Measurements from ENCODE around the gene HEBP2. TPM values are rescaled to one million over a fixed set of nuclear protein-coding genes. Genes with fewer than 3 reads are reported as not detected.

Gene HEBP2
- polyA plus RNA-seq, 5 donors: 49.6 to 61.2 (median 52.2) TPM

DNA sequence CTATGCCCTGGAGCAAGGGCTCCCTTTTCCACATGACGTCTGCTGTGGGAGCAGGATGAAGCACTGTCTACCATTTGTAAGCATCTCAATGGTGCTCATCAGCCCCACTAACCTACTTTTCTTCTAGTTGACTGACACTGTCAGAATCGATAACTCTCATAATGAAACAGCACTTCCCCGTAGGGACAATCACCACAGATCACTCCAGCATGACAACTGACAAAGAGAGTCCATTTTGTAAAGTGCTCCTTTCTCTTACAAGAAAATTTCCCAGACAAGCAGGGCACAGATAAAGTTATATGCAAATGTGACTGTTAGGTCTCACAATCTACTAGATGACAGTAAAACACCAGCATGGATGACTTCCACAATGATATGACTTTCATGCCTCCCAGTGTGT is 46.4 kb downstream of the HEBP2 start:
- no peak for DNase-seq

DNA sequence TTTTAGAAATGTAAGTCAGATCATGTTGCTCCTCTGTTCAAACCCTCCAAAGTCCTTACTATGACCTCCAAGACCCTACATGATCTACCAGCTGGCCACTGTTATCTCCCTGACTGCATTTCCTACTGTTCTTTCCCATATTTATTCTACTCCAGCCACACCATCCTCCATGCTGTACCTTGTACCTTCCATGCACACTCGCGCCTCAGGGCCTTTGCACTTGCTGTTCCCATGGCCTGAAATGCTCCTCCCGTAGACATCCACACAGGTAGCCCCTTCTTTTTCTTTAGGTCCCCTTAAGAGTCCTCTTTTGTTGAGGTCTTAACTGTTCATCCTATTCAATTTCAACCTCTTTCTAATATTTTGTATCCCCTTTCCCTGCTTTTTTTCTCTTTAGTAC is 47.0 kb downstream of the HEBP2 start:
- no peak for DNase-seq

DNA sequence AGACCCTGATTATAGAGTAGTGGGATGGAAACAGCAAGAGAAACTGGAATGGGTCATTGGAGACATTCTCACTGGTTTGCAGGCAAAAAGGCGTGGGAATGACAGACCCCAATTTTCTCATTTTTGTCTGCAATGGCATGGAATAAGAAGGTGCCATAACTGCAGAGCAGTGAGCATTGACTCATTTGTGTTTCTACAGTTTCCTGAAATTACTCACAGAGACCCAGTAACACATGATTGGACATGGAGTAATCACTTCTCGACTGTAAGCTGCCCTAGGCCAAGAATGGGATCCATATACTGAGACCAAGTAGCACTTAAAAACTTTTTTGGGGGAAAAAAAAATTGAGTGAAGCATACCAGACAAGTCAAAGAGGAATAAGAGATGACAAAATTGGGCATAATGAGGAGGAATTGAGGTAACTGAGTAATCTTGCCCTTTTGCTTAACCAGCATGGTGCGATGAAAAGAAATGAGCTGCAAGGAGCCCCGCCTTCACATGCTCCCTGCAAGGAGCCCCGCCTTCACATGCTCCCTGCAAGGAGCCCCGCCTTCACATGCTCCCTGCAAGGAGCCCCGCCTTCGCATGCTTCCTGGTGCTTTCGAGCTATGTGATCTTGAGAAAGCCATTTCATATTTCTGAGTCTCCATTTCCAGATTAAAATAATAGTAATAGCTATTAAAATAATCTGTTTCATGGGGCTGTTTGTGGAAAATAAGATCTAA is 51.1 kb downstream of the HEBP2 start:
- DNase-seq: no peak

DNA sequence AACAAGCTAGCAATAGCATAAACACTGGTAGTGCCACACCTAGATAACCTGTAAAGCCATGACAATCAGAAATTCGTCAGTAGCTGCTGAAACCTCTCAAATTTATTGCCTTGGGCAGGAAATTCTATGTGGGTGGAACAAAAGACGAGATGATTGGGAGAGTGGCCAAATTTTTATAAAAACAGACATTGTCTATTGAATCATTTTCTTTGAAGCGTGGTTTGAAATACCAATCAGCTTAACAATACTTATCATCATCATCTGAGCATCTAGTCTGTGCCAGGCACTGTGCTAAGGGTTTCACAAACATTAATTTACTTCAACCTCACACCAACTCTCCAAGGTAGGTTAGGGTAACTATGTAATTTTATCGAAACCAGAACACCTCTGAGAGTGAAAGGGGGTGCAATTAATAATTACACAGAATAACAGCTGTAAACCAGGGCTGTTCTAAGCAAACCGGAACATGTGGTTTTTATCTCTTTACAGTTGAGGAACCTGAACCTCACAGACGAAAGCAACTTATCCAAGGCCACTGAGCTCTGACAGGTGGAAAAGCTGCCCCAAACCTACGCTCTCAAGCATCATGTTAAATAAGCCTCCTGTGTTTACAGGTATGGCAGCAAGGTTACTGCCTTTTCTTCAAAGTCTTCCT is 51.9 kb downstream of the HEBP2 start:
- DNase-seq: no peak

DNA sequence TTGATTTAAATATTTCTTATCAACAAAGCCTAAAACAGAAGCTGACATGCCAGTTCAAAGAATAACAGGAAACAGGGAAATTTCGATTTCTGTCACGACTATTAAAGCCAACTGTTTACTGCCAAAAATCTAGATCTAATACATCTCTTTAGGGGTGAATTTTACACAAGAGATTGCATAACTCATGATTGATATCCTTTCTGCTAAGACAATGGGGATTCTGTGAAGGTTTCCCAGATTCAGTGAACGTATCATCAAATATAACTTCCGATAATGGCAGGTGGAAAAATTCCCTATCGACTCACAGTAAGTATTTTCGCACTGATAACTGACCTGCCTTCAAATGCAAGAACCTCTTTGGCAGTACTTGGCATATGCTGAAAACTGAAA is 52.4 kb downstream of the HEBP2 start:
- DNase-seq: no peak

DNA sequence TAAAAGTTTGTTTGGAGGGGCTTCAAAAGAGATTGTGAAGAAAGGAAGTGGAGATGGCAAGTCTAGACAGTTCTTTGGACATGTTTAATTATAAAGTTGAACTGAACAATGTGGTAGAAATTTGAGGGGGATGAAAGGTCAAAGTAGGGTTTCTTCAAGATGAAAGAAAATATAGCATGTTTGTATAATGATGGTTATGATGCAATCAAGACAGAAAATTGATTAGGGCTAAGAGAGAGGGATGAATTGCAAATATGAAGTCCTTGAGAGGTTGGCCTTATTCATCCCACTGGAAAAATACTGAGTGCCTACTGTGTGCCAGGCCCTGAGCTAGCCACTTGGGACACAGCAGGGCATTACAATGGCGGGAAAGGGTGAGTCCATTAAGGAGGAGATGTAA is 57.6 kb downstream of the HEBP2 start:
- DNase-seq: no peak

DNA sequence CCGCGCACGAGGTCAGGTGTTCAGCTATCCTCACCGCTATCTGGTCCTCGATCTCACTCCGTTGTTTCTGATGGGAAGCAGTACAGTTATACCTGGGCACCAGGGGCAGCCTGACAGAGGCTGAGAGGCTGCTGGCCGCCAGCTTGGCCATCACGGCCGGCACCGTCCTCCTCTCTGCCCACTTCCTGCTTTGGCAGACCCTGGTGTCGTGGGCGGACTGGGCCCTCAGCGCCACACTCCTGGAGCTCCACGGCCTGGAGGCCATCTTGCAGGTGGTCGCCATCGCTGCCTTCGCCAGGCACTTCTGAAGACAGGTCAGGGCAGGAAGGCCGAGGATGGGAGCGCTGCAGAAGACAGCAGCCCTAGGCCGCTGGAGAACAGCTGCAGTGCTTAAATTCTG is 60.1 kb downstream of the HEBP2 start:
- no peak for DNase-seq

DNA sequence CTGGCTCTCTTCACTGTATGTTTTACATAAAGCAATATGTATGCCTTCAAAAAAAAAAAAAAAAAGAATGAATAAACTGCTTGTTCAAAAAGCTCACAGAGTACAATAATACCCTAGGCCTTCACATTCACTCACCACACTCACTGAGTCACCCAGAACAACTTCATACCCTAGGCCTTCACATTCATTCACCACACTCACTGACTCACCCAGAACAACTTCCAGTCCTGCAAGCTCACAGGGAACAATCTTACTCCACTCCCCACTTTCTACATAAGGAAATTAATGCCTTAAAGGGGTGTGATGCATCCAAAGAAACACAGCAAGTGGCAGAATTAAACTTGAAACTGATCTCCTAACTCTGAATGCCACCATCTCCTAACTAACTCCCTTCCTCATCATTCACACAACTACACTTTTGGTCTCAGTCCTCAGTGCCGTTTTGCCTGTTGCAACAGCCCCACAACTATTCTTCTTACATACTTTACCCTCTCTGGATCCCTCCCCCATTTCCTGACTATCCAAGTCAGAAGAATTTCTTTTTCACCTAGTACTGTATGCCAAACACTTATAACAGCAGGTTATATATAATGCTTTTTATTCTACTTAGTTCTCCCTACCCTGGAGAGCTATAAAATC is 61.1 kb downstream of the HEBP2 start:
- DNase-seq: no peak

DNA sequence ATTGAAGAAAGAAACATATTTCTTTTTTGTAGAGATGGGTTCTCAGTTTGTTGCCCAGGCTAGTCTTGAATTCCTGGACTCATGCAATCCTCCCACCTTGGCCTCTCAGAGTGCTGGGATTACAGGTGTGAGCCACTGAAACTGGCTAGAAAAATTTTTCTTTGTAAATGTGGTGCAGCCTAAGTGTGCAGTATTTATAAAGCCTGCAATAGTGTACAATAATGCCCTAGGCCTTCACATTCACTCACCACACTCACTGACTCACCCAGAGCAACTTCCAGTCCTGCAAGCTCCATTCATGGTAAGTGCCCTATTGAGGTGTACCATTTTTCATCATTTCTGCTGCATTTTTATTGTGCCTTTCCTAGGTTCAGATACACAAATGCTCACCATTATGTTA is 63.9 kb downstream of the HEBP2 start:
- DNase-seq: no peak

DNA sequence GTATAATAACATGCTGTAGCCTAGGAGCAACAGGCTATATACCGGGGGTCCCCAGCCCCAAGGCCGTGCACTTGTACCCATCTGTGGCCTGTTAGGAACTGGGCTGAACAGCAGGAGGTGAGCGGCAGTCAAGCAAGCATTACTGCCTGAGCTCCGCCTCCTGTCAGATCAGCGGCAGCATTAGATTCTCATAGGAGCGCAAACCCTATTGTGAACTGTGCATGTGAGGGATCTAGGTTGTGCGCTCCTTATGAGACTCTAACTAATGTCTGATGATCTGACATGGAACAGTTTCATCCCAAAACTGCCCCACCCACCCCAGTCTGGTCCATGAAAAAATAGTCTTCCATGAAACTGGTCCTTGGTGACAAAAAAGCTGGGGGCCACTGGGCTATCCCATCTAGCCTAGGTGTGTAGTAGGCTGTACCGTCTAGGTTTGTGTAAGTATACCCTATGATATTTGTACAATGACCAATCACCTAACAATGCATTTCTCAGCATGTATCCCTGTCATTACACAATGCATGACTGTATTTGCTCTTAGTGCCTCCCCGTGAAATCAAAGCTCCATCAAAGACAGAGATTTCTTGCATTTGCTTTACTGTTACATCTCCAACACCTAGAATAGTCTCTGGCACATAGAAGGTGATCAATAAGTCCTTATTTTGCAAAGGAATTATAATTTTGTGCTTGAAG is 64.4 kb downstream of the HEBP2 start:
- no peak for DNase-seq

Other genes starting within 250 kb of the HEBP2 start
- gene ARFGEF3, start 242.3 kb upstream of the HEBP2 start, polyA plus RNA-seq (ENCODE audit: insufficient read depth in 1 of 5, insufficient read length in 5 of 5, low replicate concordance in 1 of 5): 1 to 10 TPM; 5.1 to 8.5 (median 6.0) TPM
- under 1 TPM in 4 of 5 donors, not detected in 1; 0.04 to 0.07 (median 0.05) TPM for gene PBOV1, start 185.7 kb upstream of the HEBP2 start, polyA plus RNA-seq (ENCODE audit: insufficient read depth in 1 of 5, insufficient read length in 5 of 5, low replicate concordance in 1 of 5)
- not detected for gene SMIM28, start 26.3 kb upstream of the HEBP2 start, polyA plus RNA-seq (ENCODE audit: insufficient read depth in 1 of 5, insufficient read length in 5 of 5, low replicate concordance in 1 of 5)
- 10 to 100 TPM; 60.5 to 89.0 (median 64.2) TPM for gene NHSL1, start 95.3 kb downstream of the HEBP2 start, polyA plus RNA-seq (ENCODE audit: insufficient read depth in 1 of 5, insufficient read length in 5 of 5, low replicate concordance in 1 of 5)